Activated CD4-positive, alpha-beta T cell treated with anti-CD3 and anti-CD28 coated beads for 36 hours (primary cell): ENCODE results near the gene FSTL4. TPM values are rescaled to one million over a fixed set of nuclear protein-coding genes. Genes with fewer than 3 reads are reported as not detected.

Experiments
- ATAC-seq: fragments of 200-7000 bp; cut with Tn5 transposase; one replicate; pipeline ENCODE4 v1.10.0; 2021; ENCODE audit warnings: mild to moderate bottlenecking, moderate library complexity
- CTCF ChIA-PET: fragments of 350-600 bp; sonication (Branson Sonifier 250); formaldehyde crosslinking; loops from one replicate; lab custom pipeline; 2021; ENCODE audit warnings: antibody characterized with exemption; lab: Charles Lee
- POLR2A ChIA-PET: fragments of 350-600 bp; sonication (Branson Sonifier 250); formaldehyde crosslinking; loops from one replicate; lab custom pipeline; 2021; ENCODE audit warnings: antibody characterized with exemption, inconsistent platforms; lab: Charles Lee
- DNase-seq: peaks from one replicate; pipeline ENCODE4 v3.0.0-alpha.2; 2020
- H3K27ac Mint-ChIP-seq: one replicate; pipeline ENCODE4 v1.8.0; 2021; ENCODE audit warnings: mixed read lengths
- H3K27me3 Mint-ChIP-seq: one replicate; pipeline ENCODE4 v1.8.0; 2021; ENCODE audit warnings: mixed read lengths
- H3K36me3 Mint-ChIP-seq: one replicate; pipeline ENCODE4 v1.8.0; 2021; ENCODE audit warnings: low read depth, mixed read lengths
- H3K4me1 Mint-ChIP-seq: one replicate; pipeline ENCODE4 v1.8.0; 2021; ENCODE audit warnings: mixed read lengths
- H3K4me3 Mint-ChIP-seq: one replicate; pipeline ENCODE4 v1.8.0; 2021; ENCODE audit warnings: mild to moderate bottlenecking, moderate library complexity, mixed read lengths
- H3K9me3 Mint-ChIP-seq: one replicate; pipeline ENCODE4 v1.8.0; 2021; ENCODE audit warnings: low read depth, mixed read lengths
- intact Hi-C, 2 experiments: fragments of 100-400 bp; cut with DNase I in 1 of 2; cut with micrococcal nuclease in 1 of 2; formaldehyde crosslinking; loops; one replicate each; pipeline versions ENCODE4 v1.14.2 to v1.15.1; 2022 to 2024; cut with DNase I, micrococcal nuclease
- total RNA-seq, 2 experiments: library from RNA; stranded (reverse); gene quantifications; one replicate each; pipeline ENCODE4 v1.2.3, GENCODE V29; 2021

The FSTL4 gene
- total RNA-seq, 2 experiments from 2014 or later = not detected

- Mint-ChIP-seq H3K4me1 (peaks cover 6% of the 10 kb centered on the region), H3K9me3 (no peaks in the 10 kb centered on the region), H3K27me3 (no peaks in the 10 kb centered on the region), H3K36me3 (no peaks in the 10 kb centered on the region), H3K27ac (no peak overlapping the region), H3K4me3 (no peak overlapping the region)
- CTCF ChIA-PET = no interaction called here
- intact Hi-C loops = no loop called here
- no peak for ATAC-seq
- no peak for DNase-seq
- POLR2A ChIA-PET = no interaction called here
These were observed 318.4 kb downstream of the FSTL4 start for GRCh38 chr5:133293960-133294359.

DNA sequence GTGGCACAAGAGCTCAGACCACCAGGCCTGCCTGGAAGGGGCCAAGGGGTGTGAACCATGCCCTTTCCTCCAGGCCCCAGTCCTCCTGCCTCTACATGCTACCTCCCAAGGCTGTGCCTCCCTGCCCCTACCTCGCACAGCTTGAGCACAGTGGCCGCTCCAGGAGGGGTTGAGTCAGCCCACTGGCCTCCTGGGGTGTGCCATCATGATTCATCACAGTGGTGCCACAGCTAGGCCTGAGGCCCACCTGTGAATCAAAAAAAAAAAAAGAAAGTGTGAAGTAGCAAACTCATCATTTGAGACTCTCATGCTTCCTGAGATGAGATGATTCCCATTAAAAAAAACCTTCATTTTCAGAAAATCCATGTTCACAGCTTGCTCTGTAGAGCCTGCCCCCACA lies 320.0 kb downstream of the FSTL4 start:
- ChIA-PET POLR2A (no interaction called here), CTCF (interaction anchor here (0.6 to 1.1 kb wide), 2 partner anchors 181 to 653 kb away, joined by 3 read pairs; no protein-coding TSS in a partner anchor)
- H3K4me3 Mint-ChIP-seq = no peak overlapping the region
- no peaks in the 10 kb centered on the region for H3K36me3 Mint-ChIP-seq
- H3K4me1 Mint-ChIP-seq = no peaks in the 10 kb centered on the region
- H3K27me3 Mint-ChIP-seq = no peaks in the 10 kb centered on the region
- DNase-seq (peak; percentile 20), ATAC-seq (peak; percentile 55)
- intact Hi-C loops = no loop called here
- H3K27ac Mint-ChIP-seq = no peak overlapping the region
- H3K9me3 Mint-ChIP-seq = no peaks in the 10 kb centered on the region

DNA sequence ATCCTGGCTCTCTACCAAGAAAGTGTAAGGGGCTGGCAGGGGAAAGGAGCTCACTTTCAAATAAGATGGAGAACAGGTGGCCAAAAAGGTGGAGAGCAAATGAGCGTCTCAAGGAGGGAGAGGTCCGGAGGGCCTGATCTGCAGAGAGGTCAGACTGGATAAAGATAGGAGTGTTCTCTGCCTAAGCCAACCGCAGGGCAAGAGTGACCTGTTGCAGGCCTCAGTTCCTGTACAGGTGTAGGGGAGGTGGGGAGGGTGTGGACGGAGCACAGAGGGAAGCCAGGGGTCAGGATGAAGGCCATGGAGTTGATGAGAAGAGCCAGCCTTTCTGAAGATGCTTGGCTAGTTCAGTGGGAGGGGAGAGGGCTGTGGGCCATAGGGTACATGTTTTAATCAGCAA lies 320.8 kb downstream of the FSTL4 start:
- no peak overlapping the region for H3K4me3 Mint-ChIP-seq
- H3K4me1 Mint-ChIP-seq = no peaks in the 10 kb centered on the region
- ATAC-seq (no peak), DNase-seq (no peak)
- no peak overlapping the region for H3K27ac Mint-ChIP-seq
- no peaks in the 10 kb centered on the region for H3K36me3 Mint-ChIP-seq
- CTCF ChIA-PET = no interaction called here
- H3K9me3 Mint-ChIP-seq = no peaks in the 10 kb centered on the region
- POLR2A ChIA-PET = no interaction called here
- H3K27me3 Mint-ChIP-seq = no peaks in the 10 kb centered on the region
- intact Hi-C loops = no loop called here

DNA sequence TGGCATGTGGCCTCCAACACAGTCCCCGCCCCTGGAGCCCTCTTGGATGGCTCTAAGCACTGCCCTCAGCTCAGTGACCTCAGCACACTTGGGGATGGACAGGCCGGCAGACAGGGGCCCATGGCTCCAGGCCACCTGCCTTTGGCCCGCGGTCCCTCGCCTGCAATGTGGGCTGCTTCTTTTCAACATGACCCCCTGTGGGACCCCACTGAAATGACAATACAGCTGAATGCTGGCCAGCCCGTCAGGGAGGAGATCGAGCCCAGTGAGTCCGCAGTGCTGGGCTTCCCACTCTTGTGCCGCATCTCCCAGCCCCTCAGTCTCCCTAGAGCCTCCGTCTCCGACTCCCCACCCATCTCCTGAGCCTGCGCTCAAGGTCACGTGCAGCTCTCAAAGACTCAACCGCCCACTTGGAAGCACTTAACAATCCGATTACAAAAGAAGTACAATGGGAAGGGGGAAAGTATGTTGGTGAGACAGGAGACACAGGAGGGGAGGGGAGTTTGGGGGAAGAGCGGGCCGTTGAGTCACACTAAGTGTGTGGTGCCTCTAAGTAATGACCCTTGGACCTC lies 321.6 kb downstream of the FSTL4 start:
- no peak overlapping the region for H3K4me3 Mint-ChIP-seq
- H3K4me1 Mint-ChIP-seq = no peaks in the 10 kb centered on the region
- no peaks in the 10 kb centered on the region for H3K27me3 Mint-ChIP-seq
- POLR2A ChIA-PET = no interaction called here
- CTCF ChIA-PET = no interaction called here
- H3K36me3 Mint-ChIP-seq = no peaks in the 10 kb centered on the region
- H3K27ac Mint-ChIP-seq = peak overlapping the region; percentile 33
- no peaks in the 10 kb centered on the region for H3K9me3 Mint-ChIP-seq
- intact Hi-C loops = no loop called here
- no peak for DNase-seq
- ATAC-seq = no peak

GRCh38 chr5:133289686-133290367 lies 322.5 kb downstream of the FSTL4 start:
- Mint-ChIP-seq H3K27ac (no peak overlapping the region), H3K27me3 (no peaks in the 10 kb centered on the region), H3K4me1 (no peaks in the 10 kb centered on the region), H3K4me3 (no peak overlapping the region), H3K9me3 (no peaks in the 10 kb centered on the region), H3K36me3 (no peaks in the 10 kb centered on the region)
- intact Hi-C loops = no loop called here
- CTCF ChIA-PET = interaction anchor here (0.8 kb wide), 1 partner anchor 179 kb away, joined by 3 read pairs; no protein-coding TSS in a partner anchor
- POLR2A ChIA-PET = no interaction called here
- DNase-seq (no peak), ATAC-seq (no peak)

- CTCF ChIA-PET = interaction anchor here (0.6 to 1.2 kb wide), 4 partner anchors 92 to 175 kb away, joined by 4 read pairs; no protein-coding TSS in a partner anchor
- H3K36me3 Mint-ChIP-seq = no peaks in the 10 kb centered on the region
These were observed 324.8 kb downstream of the FSTL4 start for GRCh38 chr5:133287500-133287899.

DNA sequence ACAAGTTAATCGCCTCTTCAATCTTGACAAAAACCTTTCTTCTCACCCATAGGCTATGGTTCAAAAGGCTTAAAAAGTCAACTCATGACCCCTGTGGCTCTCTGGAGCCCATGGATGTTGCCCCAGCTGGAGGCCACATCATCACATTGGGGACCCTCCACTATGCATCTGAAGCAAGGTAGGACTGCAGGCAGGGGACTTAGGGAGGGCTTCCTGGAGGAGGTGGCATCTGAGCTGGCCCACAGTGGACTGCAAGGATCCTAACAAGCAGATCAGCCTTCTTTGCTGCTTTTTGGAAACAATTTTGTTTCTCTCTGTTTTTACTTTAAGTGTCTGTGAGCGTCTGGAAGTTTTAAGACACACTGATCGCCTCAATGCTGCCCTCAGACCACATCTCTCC lies 325.9 kb downstream of the FSTL4 start:
- ATAC-seq (no peak), DNase-seq (no peak)
- CTCF ChIA-PET = interaction anchor here (0.6 to 1.2 kb wide), 4 partner anchors 75 to 182 kb away, joined by 3 to 4 read pairs (median 3); no protein-coding TSS in a partner anchor
- no peaks in the 10 kb centered on the region for H3K27me3 Mint-ChIP-seq
- H3K36me3 Mint-ChIP-seq = no peaks in the 10 kb centered on the region
- H3K4me3 Mint-ChIP-seq = no peak overlapping the region
- intact Hi-C loops = no loop called here
- H3K9me3 Mint-ChIP-seq = no peaks in the 10 kb centered on the region
- POLR2A ChIA-PET = no interaction called here
- H3K4me1 Mint-ChIP-seq = no peaks in the 10 kb centered on the region
- H3K27ac Mint-ChIP-seq = no peak overlapping the region

More at GRCh38 chr5:133287500-133287899, 324.8 kb downstream of the FSTL4 start:
- peak; percentile 70 for DNase-seq
- peak; percentile 72 for ATAC-seq
- intact Hi-C loops = loop anchor here (1.0 kb wide), 1 partner anchor 176 kb away; no protein-coding TSS in a partner anchor
- H3K4me3 Mint-ChIP-seq = no peak overlapping the region
- H3K27ac Mint-ChIP-seq = no peak overlapping the region
- POLR2A ChIA-PET = no interaction called here
- H3K9me3 Mint-ChIP-seq = no peaks in the 10 kb centered on the region
- H3K27me3 Mint-ChIP-seq = no peaks in the 10 kb centered on the region
- no peaks in the 10 kb centered on the region for H3K4me1 Mint-ChIP-seq

- no peaks in the 10 kb centered on the region for H3K9me3 Mint-ChIP-seq
- ChIA-PET POLR2A (no interaction called here), CTCF (interaction anchor here (0.7 to 1.1 kb wide), 2 partner anchors 84 to 175 kb away, joined by 3 to 4 read pairs; no protein-coding TSS in a partner anchor)
- DNase-seq (peak; percentile 41), ATAC-seq (peak; percentile 83)
- H3K27me3 Mint-ChIP-seq = no peaks in the 10 kb centered on the region
- H3K4me3 Mint-ChIP-seq = no peak overlapping the region
- H3K4me1 Mint-ChIP-seq = no peaks in the 10 kb centered on the region
- no peaks in the 10 kb centered on the region for H3K36me3 Mint-ChIP-seq
- intact Hi-C loops = no loop called here
- no peak overlapping the region for H3K27ac Mint-ChIP-seq
These were observed 326.7 kb downstream of the FSTL4 start for GRCh38 chr5:133285583-133286021.

- Mint-ChIP-seq H3K27ac (no peak overlapping the region), H3K9me3 (no peaks in the 10 kb centered on the region), H3K4me1 (no peaks in the 10 kb centered on the region), H3K27me3 (no peaks in the 10 kb centered on the region), H3K36me3 (no peaks in the 10 kb centered on the region), H3K4me3 (no peak overlapping the region)
- ChIA-PET CTCF (no interaction called here), POLR2A (no interaction called here)
- no peak for DNase-seq
- intact Hi-C loops = no loop called here
- no peak for ATAC-seq
These were observed 328.0 kb downstream of the FSTL4 start for GRCh38 chr5:133284306-133284705.

- Mint-ChIP-seq H3K27ac (no peak overlapping the region), H3K27me3 (no peaks in the 10 kb centered on the region), H3K36me3 (no peaks in the 10 kb centered on the region), H3K4me3 (no peak overlapping the region), H3K4me1 (no peaks in the 10 kb centered on the region), H3K9me3 (no peaks in the 10 kb centered on the region)
- intact Hi-C loops = no loop called here
- ChIA-PET POLR2A (interaction anchor here (0.6 kb wide), 1 partner anchor 259 kb away, joined by 3 read pairs; no protein-coding TSS in a partner anchor), CTCF (interaction anchor here (1.5 kb wide), 1 partner anchor 10 kb away, joined by 3 read pairs; no protein-coding TSS in a partner anchor)
- DNase-seq (no peak), ATAC-seq (no peak)
These were observed 334.0 kb downstream of the FSTL4 start for GRCh38 chr5:133278317-133278716.

GRCh38 chr5:133277744-133278143 lies 334.6 kb downstream of the FSTL4 start:
- no peak for ATAC-seq
- H3K4me1 Mint-ChIP-seq = no peaks in the 10 kb centered on the region
- CTCF ChIA-PET = interaction anchor here (1.5 kb wide), 1 partner anchor 11 kb away, joined by 3 read pairs; no protein-coding TSS in a partner anchor

More at GRCh38 chr5:133277744-133278143, 334.6 kb downstream of the FSTL4 start:
- intact Hi-C loops = no loop called here
- no peak overlapping the region for H3K27ac Mint-ChIP-seq
- no peak overlapping the region for H3K4me3 Mint-ChIP-seq
- no peak for DNase-seq
- POLR2A ChIA-PET = interaction anchor here (0.6 kb wide), 1 partner anchor 258 kb away, joined by 3 read pairs; no protein-coding TSS in a partner anchor
- no peaks in the 10 kb centered on the region for H3K9me3 Mint-ChIP-seq
- no peaks in the 10 kb centered on the region for H3K27me3 Mint-ChIP-seq
- no peaks in the 10 kb centered on the region for H3K36me3 Mint-ChIP-seq
